Chondrocyte (in vitro differentiated cells): ENCODE measurements around the gene BORCS5. TPM values are rescaled to one million over a fixed set of nuclear protein-coding genes. Genes with fewer than 3 reads are reported as not detected.

Experiments
- DNase-seq: peaks from one replicate; pipeline ENCODE4 v3.0.0; 2021; ENCODE audit warnings: mixed read lengths, low spot score
- H3K27ac Mint-ChIP-seq: one replicate; pipeline ENCODE4 v1.8.0; 2021; ENCODE audit warnings: mild to moderate bottlenecking, moderate library complexity, mixed read lengths; ENCODE audit not compliant: unreplicated experiment
- H3K27me3 Mint-ChIP-seq: 2 replicates; pipeline ENCODE4 v1.8.0; 2021; ENCODE audit warnings: low read depth, mixed read lengths
- H3K36me3 Mint-ChIP-seq: 2 replicates; pipeline ENCODE4 v1.8.0; 2021; ENCODE audit warnings: low read depth, mixed read lengths
- H3K4me1 Mint-ChIP-seq: 2 replicates; pipeline ENCODE4 v1.8.0; 2021; ENCODE audit warnings: low read depth, mild to moderate bottlenecking, mixed read lengths
- H3K4me3 Mint-ChIP-seq: one replicate; pipeline ENCODE4 v1.8.0; 2021; ENCODE audit warnings: mild to moderate bottlenecking, moderate library complexity, mixed read lengths; ENCODE audit not compliant: unreplicated experiment
- H3K9me3 Mint-ChIP-seq: 2 replicates; pipeline ENCODE4 v1.8.0; 2021; ENCODE audit warnings: low read depth, mixed read lengths
- total RNA-seq: library from RNA; stranded (reverse); gene quantifications from 3 replicates; pipeline ENCODE4 v1.2.1, GENCODE V29; 2021
- TF ChIP-seq, protein P1 (sequence below): fragments of 200-600 bp; sonication (generic); IDR thresholded peaks from 2 replicates; pipeline ENCODE4 v1.5.0; 2021; ENCODE audit warnings: antibody characterized with exemption, mild to moderate bottlenecking, moderate library complexity

The BORCS5 gene
- total RNA-seq, 1 donor from 2014 or later, result 11.3 TPM

- TF ChIP-seq, protein P1, sequence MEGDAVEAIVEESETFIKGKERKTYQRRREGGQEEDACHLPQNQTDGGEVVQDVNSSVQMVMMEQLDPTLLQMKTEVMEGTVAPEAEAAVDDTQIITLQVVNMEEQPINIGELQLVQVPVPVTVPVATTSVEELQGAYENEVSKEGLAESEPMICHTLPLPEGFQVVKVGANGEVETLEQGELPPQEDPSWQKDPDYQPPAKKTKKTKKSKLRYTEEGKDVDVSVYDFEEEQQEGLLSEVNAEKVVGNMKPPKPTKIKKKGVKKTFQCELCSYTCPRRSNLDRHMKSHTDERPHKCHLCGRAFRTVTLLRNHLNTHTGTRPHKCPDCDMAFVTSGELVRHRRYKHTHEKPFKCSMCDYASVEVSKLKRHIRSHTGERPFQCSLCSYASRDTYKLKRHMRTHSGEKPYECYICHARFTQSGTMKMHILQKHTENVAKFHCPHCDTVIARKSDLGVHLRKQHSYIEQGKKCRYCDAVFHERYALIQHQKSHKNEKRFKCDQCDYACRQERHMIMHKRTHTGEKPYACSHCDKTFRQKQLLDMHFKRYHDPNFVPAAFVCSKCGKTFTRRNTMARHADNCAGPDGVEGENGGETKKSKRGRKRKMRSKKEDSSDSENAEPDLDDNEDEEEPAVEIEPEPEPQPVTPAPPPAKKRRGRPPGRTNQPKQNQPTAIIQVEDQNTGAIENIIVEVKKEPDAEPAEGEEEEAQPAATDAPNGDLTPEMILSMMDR, result no peak
- Mint-ChIP-seq H3K36me3 (no peaks in the 10 kb centered on the region), H3K4me3 (peak overlapping the region; percentile 92), H3K27me3 (no peaks in the 10 kb centered on the region), H3K4me1 (peaks cover 16% of the 10 kb centered on the region), H3K9me3 (no peaks in the 10 kb centered on the region), H3K27ac (peak overlapping the region; percentile 92)
- no peak for DNase-seq
Measured at GRCh38 chr12:12356467-12356895, 397 bp upstream of the BORCS5 start.

- no peaks in the 10 kb centered on the region for H3K9me3 Mint-ChIP-seq
- TF ChIP-seq, protein P1, result no peak
- no peaks in the 10 kb centered on the region for H3K36me3 Mint-ChIP-seq
- peak overlapping the region; percentile 92 for H3K27ac Mint-ChIP-seq
- H3K4me3 Mint-ChIP-seq, result peak overlapping the region; percentile 92
- no peak for DNase-seq
- peaks cover 16% of the 10 kb centered on the region for H3K4me1 Mint-ChIP-seq
- H3K27me3 Mint-ChIP-seq, result no peaks in the 10 kb centered on the region
Measured at GRCh38 chr12:12357719-12358461, 1.0 kb downstream of the BORCS5 start.

DNA sequence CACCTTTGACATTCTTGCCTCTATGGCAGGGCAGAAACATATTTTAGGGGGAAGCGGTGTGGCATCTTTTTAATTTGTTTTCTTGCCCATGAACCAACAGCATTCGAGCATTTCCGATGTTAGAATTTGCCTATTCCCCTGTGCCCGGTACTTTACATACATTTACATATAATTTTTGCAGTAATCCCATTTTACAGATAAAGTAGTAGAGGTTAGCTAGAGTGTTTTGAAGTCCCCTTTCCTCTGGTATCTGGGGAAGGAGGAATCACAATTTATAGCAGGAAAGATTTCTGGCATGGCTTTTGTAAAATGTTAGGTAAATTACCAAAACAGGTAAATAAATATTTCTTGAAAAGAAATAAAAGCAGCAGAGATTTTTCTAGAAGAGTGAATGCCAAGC lies 1.6 kb downstream of the BORCS5 start:
- no peak overlapping the region for H3K4me3 Mint-ChIP-seq
- DNase-seq, result no peak
- H3K27ac Mint-ChIP-seq, result no peak overlapping the region

DNA sequence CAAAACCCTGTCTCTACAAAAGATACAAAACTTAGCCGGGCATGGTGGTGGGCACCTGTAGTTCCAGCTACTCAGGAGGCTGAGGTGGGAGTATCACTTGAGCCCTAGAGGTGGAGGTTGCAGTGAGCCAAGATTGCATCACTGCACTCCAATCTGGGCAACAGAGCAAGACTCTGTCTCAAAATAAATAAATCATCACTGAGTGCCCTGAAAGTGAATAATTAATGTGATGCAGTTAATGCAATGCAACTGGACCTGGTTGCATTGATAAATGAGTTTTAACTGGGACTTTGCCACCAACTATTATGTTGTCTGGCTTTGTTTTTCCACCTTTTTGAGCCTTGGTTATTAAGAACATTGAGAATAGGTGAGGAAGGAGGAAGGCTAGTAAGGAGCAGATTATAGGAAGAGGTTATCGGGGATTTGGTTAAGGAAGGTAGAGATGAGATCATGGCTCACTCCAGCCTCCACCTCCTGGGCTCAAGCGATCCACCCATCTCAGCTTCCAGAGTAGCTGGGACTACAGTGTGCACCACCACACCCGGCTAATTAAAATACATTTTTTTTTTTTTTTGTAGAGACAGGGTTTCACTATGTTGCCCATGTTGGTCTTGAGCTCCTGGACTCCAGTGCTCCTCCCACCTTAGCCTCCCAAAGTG lies 8.0 kb downstream of the BORCS5 start:
- peaks cover 6% of the 10 kb centered on the region for H3K36me3 Mint-ChIP-seq
- H3K27me3 Mint-ChIP-seq, result no peaks in the 10 kb centered on the region
- DNase-seq, result no peak
- TF ChIP-seq, protein P1, result no peak
- peaks cover 3% of the 10 kb centered on the region for H3K4me1 Mint-ChIP-seq
- no peaks in the 10 kb centered on the region for H3K9me3 Mint-ChIP-seq
- H3K4me3 Mint-ChIP-seq, result no peak overlapping the region
- H3K27ac Mint-ChIP-seq, result no peak overlapping the region

More for the DNA sequence above, 1.6 kb downstream of the BORCS5 start:
- no peaks in the 10 kb centered on the region for H3K27me3 Mint-ChIP-seq
- peaks cover 16% of the 10 kb centered on the region for H3K4me1 Mint-ChIP-seq
- no peaks in the 10 kb centered on the region for H3K9me3 Mint-ChIP-seq
- TF ChIP-seq, protein P1, result no peak
- no peaks in the 10 kb centered on the region for H3K36me3 Mint-ChIP-seq

- no peaks in the 10 kb centered on the region for H3K9me3 Mint-ChIP-seq
- H3K4me3 Mint-ChIP-seq, result no peak overlapping the region
- no peak overlapping the region for H3K27ac Mint-ChIP-seq
- no peaks in the 10 kb centered on the region for H3K27me3 Mint-ChIP-seq
- peaks cover 6% of the 10 kb centered on the region for H3K36me3 Mint-ChIP-seq
- TF ChIP-seq, protein P1, result no peak
- H3K4me1 Mint-ChIP-seq, result peaks cover 8% of the 10 kb centered on the region
- DNase-seq, result no peak
Measured at GRCh38 chr12:12365446-12365802, 8.5 kb downstream of the BORCS5 start.
